Keratinocyte (primary cell): ENCODE measurements around the gene GLB1L2.

Experiments used
- CTCF ChIP-seq, 3 experiments: IDR thresholded peaks in 1 of 3; conservative IDR thresholded peaks in 1 of 3; optimal IDR thresholded peaks in 1 of 3; 2 replicates in 2 of 3; 3 replicates in 1 of 3; pipeline versions ENCODE3 to v1.5.1; 2011; ENCODE audit warnings: low read length in 3 of 3, mild to moderate bottlenecking in 3 of 3, moderate library complexity in 2 of 3, control low read depth in 1 of 3, inconsistent platforms in 1 of 3; ENCODE audit not compliant: insufficient read depth in 2 of 3; ENCODE audit errors: extremely low read depth in 1 of 3
- EZH2 ChIP-seq: IDR thresholded peaks from one replicate; pipeline ENCODE4 v1.6.1; 2012; ENCODE audit warnings: inconsistent platforms, mild to moderate bottlenecking, low read length, moderate library complexity

- no peak for TF ChIP-seq EZH2
- TF ChIP-seq CTCF (optimal IDR thresholded peaks at IDR 0.05 in 1 of 3, IDR thresholded peaks at IDR 0.05 in 1 of 3, conservative IDR thresholded peaks at IDR 0.05 in 1 of 3; ENCODE audit: extremely low read depth in 1 of 3, insufficient read depth in 2 of 3, low read length in 3 of 3): no peak
Observed at GRCh38 chr11:134364261-134364660, 32.5 kb downstream of the GLB1L2 start.
